Activated CD4-positive, alpha-beta T cell treated with anti-CD3 and anti-CD28 coated beads for 48 hours (primary cell): ENCODE results near the gene POU2AF2.
"Not testable (repeated sequence)": the region's sequence is repeated elsewhere in the genome, so short reads cannot be mapped to it uniquely, and the experiment has no call there.

Experiments
- DNase-seq: peaks from one replicate; pipeline ENCODE4 v3.0.0-alpha.2; 2020

The POU2AF2 gene

GRCh38 chr11:111305876-111306275 lies 60.4 kb downstream of the POU2AF2 start:
- DNase-seq, result no peak

DNA sequence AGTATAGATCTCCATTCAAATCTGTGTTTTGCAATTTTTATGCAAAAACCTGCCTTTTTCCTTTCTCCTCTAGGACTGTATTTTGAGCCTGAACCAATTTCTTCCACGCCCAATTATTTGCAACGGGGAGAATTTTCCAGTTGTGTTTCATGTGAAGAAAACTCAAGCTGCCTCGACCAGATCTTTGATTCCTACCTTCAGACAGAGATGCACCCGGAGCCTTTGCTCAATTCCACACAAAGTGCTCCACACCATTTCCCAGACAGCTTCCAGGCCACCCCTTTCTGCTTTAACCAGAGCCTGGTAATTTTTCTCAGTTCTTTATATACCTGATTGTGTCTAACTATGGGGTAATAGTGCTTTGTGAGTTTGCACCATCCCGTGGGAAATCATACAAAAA lies 60.8 kb downstream of the POU2AF2 start:
- DNase-seq, result no peak

- DNase-seq, result no peak
Measured at GRCh38 chr11:111307472-111308108, 62.1 kb downstream of the POU2AF2 start.

DNA sequence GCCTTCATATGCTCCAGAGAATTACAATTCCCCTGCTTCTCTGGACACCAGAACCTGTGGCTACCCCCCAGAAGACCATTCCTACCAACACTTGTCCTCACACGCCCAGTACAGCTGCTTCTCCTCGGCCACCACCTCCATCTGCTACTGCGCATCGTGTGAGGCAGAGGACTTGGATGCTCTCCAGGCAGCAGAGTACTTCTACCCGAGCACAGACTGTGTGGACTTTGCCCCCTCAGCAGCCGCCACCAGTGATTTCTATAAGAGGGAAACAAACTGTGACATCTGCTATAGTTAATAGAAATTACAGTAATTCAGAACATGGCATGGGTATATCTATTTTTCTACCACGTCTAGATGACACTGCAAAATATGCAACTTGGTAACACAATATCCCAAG lies 62.6 kb downstream of the POU2AF2 start:
- no peak for DNase-seq

- no peak for DNase-seq
Measured at GRCh38 chr11:111309215-111309915, 63.8 kb downstream of the POU2AF2 start.

- no peak for DNase-seq
Measured at GRCh38 chr11:111310088-111310487, 64.6 kb downstream of the POU2AF2 start.

GRCh38 chr11:111310723-111311122 lies 65.2 kb downstream of the POU2AF2 start:
- no peak for DNase-seq

DNA sequence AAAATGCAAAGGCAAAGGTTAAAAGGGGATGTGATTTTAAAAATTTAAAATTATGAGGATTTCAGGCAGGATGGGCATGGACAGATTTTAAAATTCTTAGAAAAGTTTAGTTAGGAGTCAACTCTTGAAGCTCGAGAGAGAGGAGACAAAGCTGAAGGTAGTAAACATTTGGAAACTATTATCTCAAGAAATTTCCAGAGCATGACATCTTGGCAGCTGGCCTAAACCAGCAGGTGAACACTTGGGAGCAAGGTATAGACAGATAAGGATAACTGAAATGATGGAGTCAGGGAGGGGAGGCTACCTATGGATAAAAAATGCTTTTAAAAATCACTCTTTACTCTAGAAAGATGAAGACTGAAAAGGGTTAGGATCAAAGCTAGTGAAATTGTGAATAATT lies 66.6 kb downstream of the POU2AF2 start:
- DNase-seq, result no peak

GRCh38 chr11:111319296-111319695 lies 73.8 kb downstream of the POU2AF2 start:
- no peak for DNase-seq

- DNase-seq, result not testable (repeated sequence)
Measured at GRCh38 chr11:111320199-111320598, 74.7 kb downstream of the POU2AF2 start.

GRCh38 chr11:111320728-111321568 lies 75.4 kb downstream of the POU2AF2 start:
- DNase-seq, result no peak

DNA sequence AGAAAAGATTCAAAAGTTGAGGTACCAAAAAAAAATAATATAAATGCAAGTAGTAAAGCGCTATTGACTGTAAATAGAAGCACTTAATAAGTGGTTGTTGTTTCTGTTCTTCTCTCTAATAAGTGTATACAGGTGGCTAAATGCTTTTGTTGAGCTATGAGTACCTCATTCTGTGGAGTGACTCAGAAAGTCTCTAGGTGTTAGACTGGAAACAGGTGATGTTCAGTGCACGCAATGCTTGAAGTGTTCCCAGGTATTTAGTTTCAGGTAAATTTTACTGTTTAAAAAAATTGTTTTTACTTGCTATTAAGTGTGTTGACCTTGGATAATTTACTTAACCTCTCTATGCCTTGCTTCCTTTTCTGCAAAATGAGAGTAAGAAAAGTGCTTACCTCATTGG lies 77.0 kb downstream of the POU2AF2 start:
- DNase-seq, result no peak

GRCh38 chr11:111324277-111324720 lies 78.8 kb downstream of the POU2AF2 start:
- no peak for DNase-seq

DNA sequence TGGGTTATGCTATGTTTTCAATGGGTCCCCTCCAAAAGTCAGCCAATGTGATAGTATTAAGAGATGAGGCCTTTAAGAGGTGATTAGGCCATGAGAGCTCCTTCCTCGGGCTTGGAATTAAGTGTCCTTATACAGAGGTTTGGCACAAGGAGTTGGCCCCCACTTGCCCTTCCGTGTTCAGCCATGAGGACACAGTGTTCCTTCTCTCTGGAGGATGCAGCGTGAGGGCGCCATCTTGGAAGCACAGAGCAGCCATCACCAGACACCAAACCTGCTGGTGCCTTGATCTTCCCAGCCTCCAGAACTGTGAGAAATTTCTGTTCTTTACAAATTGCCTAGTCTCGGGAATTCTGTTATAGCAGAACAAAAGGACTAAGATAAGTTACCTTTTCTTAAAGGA lies 79.7 kb downstream of the POU2AF2 start:
- DNase-seq, result no peak

DNA sequence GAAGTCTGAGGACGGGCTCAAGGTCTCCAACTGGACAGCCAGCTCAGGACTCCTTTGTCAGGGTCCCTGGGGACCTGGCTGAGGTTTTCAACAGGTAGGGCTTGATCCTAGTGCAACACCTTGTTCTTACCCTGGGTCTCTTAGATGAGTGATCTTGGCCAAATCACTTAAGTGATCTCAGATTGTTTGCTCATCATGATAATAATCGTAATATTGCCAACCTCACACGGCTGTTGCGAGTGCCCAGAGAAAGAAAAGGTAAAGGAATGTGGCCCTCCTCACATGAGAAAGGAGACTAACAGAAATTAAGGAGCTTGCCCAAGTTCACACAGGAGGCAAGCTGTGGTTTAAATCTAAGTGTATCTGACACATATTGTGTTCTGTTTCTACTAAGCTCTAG lies 81.3 kb downstream of the POU2AF2 start:
- no peak for DNase-seq

GRCh38 chr11:111327908-111328624 lies 82.5 kb downstream of the POU2AF2 start:
- no peak for DNase-seq

DNA sequence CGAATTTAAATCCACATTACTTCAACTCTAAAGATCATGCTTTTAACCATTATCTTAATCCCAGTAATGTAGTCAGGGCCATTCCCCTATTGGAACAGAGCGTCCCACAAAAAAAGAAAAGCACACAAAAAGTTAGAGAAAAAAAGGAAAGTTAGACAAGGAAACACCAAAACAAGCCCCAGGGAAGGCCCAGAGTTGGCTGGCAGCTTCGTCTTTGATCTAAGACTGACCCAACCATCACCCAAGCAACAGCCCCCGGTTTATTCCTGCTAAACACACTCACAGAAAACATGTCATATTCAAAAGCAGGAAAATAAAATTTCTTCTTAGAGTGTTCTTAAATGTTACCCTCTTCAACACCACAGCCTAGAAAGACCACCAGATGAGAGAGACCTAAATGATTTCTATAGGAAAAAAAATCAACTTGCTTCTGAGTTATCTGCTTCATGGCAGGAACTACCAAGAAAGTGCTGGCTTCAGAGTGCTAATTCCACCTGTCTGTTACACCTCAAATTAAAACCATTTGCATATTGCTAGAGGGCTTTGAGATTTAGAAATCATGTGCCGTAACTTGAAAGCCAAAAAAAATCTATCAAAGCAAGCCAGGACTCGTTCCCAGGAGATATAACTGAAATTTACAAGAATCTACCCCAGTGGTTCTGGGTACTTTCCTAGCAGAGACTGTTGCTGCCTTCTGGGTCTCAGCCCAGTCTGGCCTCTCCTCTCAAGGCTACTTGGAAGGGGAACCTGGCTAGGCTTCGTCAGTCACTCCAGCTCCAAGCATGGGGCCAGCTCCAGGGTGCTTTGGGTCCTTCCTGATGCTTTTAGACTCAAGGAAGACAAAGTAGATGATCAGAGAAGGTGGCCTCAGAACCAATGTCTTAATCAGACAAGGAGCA lies 84.0 kb downstream of the POU2AF2 start:
- DNase-seq, result no peak

DNA sequence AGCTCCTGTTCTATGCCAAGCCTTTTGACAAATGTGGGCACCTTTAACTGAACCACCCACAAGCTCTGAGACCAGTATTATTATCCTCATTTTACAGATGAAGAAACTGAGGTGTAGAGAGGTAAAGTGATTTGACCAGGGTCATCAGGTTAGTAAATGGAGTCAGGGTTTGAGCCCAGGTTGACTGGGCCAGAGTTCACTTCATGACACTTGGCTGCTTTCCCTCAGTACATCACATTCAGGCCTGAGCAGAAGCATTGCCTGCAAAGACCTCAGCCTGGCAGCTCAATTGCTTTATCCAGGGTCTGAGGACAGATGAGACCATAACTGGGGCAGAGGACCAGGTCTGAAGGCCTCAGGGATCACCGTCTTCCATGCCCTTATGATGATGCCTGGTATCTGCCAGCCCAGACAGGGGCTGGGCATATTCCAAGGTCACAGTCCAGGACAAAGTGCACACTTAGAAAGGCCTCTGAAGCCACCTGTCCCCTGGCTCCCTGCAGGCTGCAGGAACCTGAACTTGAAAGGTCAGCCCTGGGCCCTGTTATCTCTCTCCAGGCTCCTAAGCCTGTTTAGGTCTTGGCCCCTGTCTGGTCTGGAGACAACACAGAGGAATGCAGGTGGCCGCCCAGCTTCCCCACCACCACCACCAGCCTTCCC lies 84.8 kb downstream of the POU2AF2 start:
- no peak for DNase-seq

GRCh38 chr11:111331711-111332479 lies 86.4 kb downstream of the POU2AF2 start:
- no peak for DNase-seq
